Mucosa of stomach (tissue), 1 donor: ENCODE measurements around the gene MANBA.

Experiments used
- H3K27me3 ChIP-seq: one replicate; pipeline ENCODE4 v1.7.0; 2013; ENCODE audit warnings: mild to moderate bottlenecking, low read length; ENCODE audit not compliant: control insufficient read depth, insufficient read depth
- H3K36me3 ChIP-seq: one replicate; pipeline ENCODE4 v1.7.0; 2013; ENCODE audit warnings: low read length; ENCODE audit not compliant: control insufficient read depth, insufficient read depth
- H3K4me1 ChIP-seq: one replicate; pipeline ENCODE4 v1.7.0; 2013; ENCODE audit warnings: mild to moderate bottlenecking, low read length; ENCODE audit not compliant: control insufficient read depth, insufficient read depth
- H3K4me3 ChIP-seq: one replicate; pipeline ENCODE4 v1.7.0; 2013; ENCODE audit warnings: low read length
- H3K9ac ChIP-seq: one replicate; pipeline ENCODE4 v1.7.0; 2013; ENCODE audit warnings: mild to moderate bottlenecking, low read length, moderate library complexity
- H3K9me3 ChIP-seq: one replicate; pipeline ENCODE4 v1.7.0; 2013; ENCODE audit warnings: mild to moderate bottlenecking, low read length, moderate library complexity; ENCODE audit not compliant: control insufficient read depth
- donor health status: Pancreatic carcinoma.

MANBA gene

DNA sequence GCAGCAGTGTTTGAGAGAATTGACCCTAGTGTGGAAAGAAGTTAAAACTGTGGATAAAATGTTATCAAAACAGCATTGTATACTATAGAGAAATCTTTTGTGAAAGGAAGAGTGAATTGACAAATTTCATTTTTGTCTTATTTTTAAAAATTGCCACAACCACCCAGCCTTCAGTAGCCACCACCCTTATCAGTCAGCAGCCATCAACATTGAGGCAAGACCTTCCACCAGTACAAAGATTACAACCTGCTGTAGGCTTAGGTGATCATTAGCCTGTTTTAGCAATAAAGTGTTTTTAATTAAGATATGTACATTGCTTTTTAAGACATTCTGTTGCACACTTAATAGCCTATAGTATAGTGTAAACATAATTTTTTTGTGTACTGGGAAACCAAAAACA lies 168.5 kb downstream of the MANBA start:
- H3K9me3 ChIP-seq: no peaks in the 10 kb centered on the region
- no peak overlapping the region for H3K9ac ChIP-seq
- no peak overlapping the region for H3K4me3 ChIP-seq
- H3K27me3 ChIP-seq: no peaks in the 10 kb centered on the region
- H3K36me3 ChIP-seq: peaks cover 3% of the 10 kb centered on the region
- H3K4me1 ChIP-seq: no peaks in the 10 kb centered on the region

DNA sequence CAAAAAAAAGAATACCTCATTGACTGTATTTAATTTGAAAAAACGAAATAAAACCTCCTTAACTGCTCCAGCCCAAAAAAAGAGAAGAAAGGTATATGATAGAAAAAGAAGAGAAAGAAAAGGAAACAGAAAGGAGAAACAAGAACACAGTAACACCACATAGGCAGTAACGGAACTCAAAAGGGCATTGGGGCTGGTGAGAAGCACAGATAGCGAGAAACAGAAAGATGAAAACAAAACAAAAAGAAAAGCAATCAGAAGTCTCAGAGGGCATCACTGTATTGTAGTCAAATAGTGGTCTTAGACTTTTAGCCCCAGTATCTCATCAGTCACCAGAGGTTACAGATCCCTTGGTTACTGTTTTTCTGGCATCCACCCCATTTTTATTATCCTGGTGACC lies 171.0 kb downstream of the MANBA start:
- Histone ChIP-seq H3K36me3 (no peaks in the 10 kb centered on the region), H3K9ac (no peak overlapping the region), H3K4me3 (no peak overlapping the region), H3K27me3 (no peaks in the 10 kb centered on the region), H3K4me1 (no peaks in the 10 kb centered on the region), H3K9me3 (no peaks in the 10 kb centered on the region)

DNA sequence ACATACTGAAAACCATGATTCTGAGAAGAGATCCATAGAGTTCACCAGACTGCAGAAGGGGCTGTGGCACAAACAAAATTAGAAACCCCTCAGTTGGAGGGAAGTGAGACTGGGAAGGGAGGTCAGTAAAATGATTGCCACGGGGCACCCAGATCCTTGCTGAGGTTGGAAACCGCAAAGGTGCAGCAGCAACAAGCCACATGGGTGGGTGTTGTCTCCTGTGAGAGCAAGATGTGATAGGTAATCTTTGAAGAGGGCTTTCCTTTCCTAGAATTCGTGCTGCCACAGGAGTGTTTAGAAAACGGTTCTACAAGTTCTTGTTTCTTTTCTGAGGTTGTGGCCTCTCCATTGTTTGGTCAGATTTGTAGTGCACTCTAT lies 174.1 kb downstream of the MANBA start:
- H3K36me3 ChIP-seq: no peaks in the 10 kb centered on the region
- H3K9me3 ChIP-seq: no peaks in the 10 kb centered on the region
- no peak overlapping the region for H3K9ac ChIP-seq
- H3K27me3 ChIP-seq: no peaks in the 10 kb centered on the region
- no peak overlapping the region for H3K4me3 ChIP-seq
- no peaks in the 10 kb centered on the region for H3K4me1 ChIP-seq

DNA sequence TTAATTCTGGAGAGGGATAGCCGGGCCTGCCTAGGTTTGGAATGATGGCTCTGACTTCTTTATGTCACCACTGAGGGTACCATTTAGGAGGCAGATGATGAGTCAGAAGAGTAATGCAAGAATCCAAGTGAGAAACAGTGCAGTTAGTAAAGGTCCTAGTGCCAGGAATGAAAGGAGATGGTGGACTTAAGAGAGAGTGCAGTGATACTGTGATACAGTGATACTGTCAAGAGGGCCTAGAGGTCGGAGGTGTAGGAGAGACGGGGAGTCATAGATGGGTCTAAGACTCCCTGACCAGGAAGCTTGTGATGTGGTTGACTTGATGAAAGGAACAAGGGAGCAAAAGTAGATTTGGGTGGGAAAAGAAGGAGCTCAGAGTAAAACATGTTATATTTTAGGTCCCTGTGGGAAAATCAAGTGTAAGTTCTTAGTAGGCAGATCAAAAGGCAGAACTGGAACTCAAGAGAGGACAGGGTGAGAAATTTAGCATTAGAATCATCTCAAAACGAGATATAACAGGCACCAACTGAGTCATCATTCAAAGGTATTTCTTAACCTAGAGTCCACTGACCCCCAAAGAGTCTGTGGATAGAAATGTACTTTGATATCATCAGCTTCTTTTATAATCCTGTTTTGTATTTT lies 174.6 kb downstream of the MANBA start:
- Histone ChIP-seq H3K9ac (no peak overlapping the region), H3K27me3 (no peaks in the 10 kb centered on the region), H3K4me1 (no peaks in the 10 kb centered on the region), H3K36me3 (no peaks in the 10 kb centered on the region), H3K9me3 (no peaks in the 10 kb centered on the region), H3K4me3 (no peak overlapping the region)

DNA sequence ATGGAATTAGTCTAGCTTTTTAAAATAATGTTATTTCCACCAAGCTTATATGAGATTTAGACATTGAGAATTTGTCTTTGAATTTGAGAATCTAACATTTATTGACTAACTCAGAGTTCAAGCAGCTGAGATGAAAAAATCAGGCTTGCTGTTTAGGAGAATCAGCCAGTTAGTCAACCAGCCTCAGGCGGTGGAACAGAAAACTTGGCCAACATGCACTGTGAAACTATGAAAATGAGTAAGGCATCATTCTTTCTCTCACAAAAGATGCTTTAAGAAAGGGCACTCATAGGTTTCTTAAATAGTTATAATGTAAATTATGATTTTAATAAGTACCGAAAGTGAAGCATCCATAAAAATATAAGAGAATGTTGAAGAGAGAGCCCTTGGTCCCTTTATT lies 175.4 kb downstream of the MANBA start:
- H3K9ac ChIP-seq: no peak overlapping the region
- H3K27me3 ChIP-seq: no peaks in the 10 kb centered on the region
- no peaks in the 10 kb centered on the region for H3K9me3 ChIP-seq
- H3K4me1 ChIP-seq: no peaks in the 10 kb centered on the region
- H3K4me3 ChIP-seq: no peak overlapping the region
- no peaks in the 10 kb centered on the region for H3K36me3 ChIP-seq

DNA sequence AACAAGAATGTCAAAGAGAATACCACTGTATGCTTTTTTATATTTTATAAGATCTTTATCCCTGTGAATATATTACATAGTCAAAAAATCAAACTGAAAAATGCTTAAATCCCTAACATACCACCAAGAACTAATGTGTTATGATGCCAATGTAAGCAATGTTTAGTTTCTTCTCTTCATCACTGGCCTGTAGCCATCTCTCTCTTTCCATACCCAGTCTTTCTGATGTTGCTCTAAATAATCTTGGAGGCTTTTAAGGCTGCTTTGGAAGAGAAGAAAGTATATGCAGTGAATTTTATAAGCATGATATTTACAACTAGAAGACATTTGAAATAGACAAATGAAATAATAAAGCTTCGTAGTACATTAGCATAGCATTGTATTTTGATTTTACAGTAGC lies 176.7 kb downstream of the MANBA start:
- Histone ChIP-seq H3K27me3 (no peaks in the 10 kb centered on the region), H3K4me3 (no peak overlapping the region), H3K36me3 (no peaks in the 10 kb centered on the region), H3K9ac (no peak overlapping the region), H3K9me3 (no peaks in the 10 kb centered on the region), H3K4me1 (no peaks in the 10 kb centered on the region)
